Right atrium auricular region (tissue), 2 donors: Measurements from ENCODE around the gene TPI1. TPM values are rescaled to one million over a fixed set of nuclear protein-coding genes. Genes with fewer than 3 reads are reported as not detected.
"Not testable (repeated sequence)": the region's sequence is repeated elsewhere in the genome, so short reads cannot be mapped to it uniquely, and the experiment has no call there.

Experiments
- DNase-seq: peaks from one replicate; pipeline ENCODE4 v3.0.0-alpha.2; 2019; ENCODE audit warnings: low spot score
- H3K27ac ChIP-seq, 2 donors: fragments of 200-600 bp; sonication (generic); 1 replicate in 1 of 2; 2 replicates in 1 of 2; pipeline ENCODE4 v1.5.1; 2016 to 2019
- H3K27me3 ChIP-seq, 2 donors: fragments of 200-600 bp; sonication (generic); one replicate each; pipeline versions ENCODE4 v1.5.1 to v1.6.0; 2017 to 2019
- H3K36me3 ChIP-seq: fragments of 200-600 bp; sonication (generic); one replicate; pipeline ENCODE4 v1.5.1; 2016
- H3K4me1 ChIP-seq, 2 donors: fragments of 200-600 bp; sonication (generic); one replicate each; pipeline versions ENCODE4 v1.5.1 to v1.6.0; 2017 to 2019
- H3K4me3 ChIP-seq, 2 donors: fragments of 200-600 bp; sonication (generic); 1 replicate in 1 of 2; 2 replicates in 1 of 2; pipeline ENCODE4 v1.5.1; 2017 to 2019; ENCODE audit warnings: mild to moderate bottlenecking in 1 of 2, moderate library complexity in 1 of 2
- H3K9me3 ChIP-seq, 2 donors: fragments of 200-600 bp; sonication (generic); one replicate each; pipeline ENCODE4 v1.5.1; 2019
- total RNA-seq, 2 donors: library from RNA; depleted of rRNA; stranded (reverse); fragments of >200 nt; gene quantifications; one replicate each; pipeline ENCODE4 v1.1.0, GENCODE V29; 2016
- TF ChIP-seq, protein P1 (sequence below), 2 donors: fragments of 200-600 bp; sonication (generic); IDR thresholded peaks; one replicate each; pipeline ENCODE4 v1.5.1; 2019; ENCODE audit warnings: antibody characterized with exemption in 2 of 2

TPI1 gene
- total RNA-seq, 2 donors from 2014 or later, result 755 to 842 TPM

DNA sequence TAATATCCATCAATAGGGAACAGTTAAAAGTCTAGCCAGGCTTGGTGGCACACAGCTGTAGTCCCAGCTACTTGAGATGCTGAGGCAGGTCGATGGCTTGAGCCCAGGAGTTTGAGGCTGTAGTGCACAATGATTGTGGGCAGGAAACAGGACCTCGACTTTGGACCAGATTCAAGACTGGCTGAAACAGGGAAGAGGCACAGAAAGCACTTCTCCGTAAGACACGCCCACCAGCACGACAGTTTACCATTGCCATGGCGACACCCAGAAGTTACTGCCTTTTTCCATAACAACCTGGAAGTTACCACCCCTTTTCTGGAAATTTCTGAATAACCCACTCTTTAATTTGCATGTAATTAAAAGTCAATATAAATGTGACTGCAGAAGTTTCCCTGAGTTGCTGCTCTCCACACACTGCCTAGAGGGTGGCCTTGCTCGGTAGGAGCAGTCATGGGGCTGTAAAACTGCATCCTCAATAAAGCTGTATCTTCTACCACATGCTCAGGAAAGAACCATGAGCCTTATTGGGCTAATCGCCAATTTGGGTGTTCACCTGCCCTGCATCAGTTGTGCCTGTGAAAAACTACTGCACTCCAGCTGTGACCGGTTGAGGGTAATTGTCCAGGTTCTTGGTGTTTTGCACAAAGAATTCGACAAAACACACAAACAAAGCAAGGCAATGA, 32.6 kb downstream of the TPI1 start:
- Histone ChIP-seq H3K27ac (no peak overlapping the region), H3K27me3 (no peaks in the 10 kb centered on the region), H3K9me3 (no peaks in the 10 kb centered on the region), H3K36me3 (no peaks in the 10 kb centered on the region), H3K4me1 (peaks cover 0 to 6% of the 10 kb centered on the region in 2 donors), H3K4me3 (no peak overlapping the region)
- peak; percentile 80 for DNase-seq
- TF ChIP-seq, protein P1, sequence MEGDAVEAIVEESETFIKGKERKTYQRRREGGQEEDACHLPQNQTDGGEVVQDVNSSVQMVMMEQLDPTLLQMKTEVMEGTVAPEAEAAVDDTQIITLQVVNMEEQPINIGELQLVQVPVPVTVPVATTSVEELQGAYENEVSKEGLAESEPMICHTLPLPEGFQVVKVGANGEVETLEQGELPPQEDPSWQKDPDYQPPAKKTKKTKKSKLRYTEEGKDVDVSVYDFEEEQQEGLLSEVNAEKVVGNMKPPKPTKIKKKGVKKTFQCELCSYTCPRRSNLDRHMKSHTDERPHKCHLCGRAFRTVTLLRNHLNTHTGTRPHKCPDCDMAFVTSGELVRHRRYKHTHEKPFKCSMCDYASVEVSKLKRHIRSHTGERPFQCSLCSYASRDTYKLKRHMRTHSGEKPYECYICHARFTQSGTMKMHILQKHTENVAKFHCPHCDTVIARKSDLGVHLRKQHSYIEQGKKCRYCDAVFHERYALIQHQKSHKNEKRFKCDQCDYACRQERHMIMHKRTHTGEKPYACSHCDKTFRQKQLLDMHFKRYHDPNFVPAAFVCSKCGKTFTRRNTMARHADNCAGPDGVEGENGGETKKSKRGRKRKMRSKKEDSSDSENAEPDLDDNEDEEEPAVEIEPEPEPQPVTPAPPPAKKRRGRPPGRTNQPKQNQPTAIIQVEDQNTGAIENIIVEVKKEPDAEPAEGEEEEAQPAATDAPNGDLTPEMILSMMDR (IDR thresholded peaks at IDR 0.05), result no peak

- TF ChIP-seq, protein P1 (IDR thresholded peaks at IDR 0.05), result no peak
- no peak for DNase-seq
- H3K9me3 ChIP-seq, result no peaks in the 10 kb centered on the region
These were observed 35.1 kb downstream of the TPI1 start for GRCh38 chr12:6902448-6902847.

GRCh38 chr12:6903722-6904121, 36.4 kb downstream of the TPI1 start:
- no peaks in the 10 kb centered on the region for H3K27me3 ChIP-seq
- no peaks in the 10 kb centered on the region for H3K9me3 ChIP-seq
- no peak overlapping the region for H3K27ac ChIP-seq
- no peak overlapping the region for H3K4me3 ChIP-seq
- TF ChIP-seq, protein P1 (IDR thresholded peaks at IDR 0.05), result no peak
- peaks cover 0 to 12% of the 10 kb centered on the region in 2 donors for H3K4me1 ChIP-seq
- no peaks in the 10 kb centered on the region for H3K36me3 ChIP-seq
- no peak for DNase-seq

More at GRCh38 chr12:6902448-6902847, 35.1 kb downstream of the TPI1 start:
- H3K4me3 ChIP-seq, result no peak overlapping the region
- H3K27ac ChIP-seq, result no peak overlapping the region
- no peaks in the 10 kb centered on the region for H3K36me3 ChIP-seq
- H3K27me3 ChIP-seq, result no peaks in the 10 kb centered on the region
- peaks cover 0 to 12% of the 10 kb centered on the region in 2 donors for H3K4me1 ChIP-seq

- TF ChIP-seq, protein P1 (IDR thresholded peaks at IDR 0.05), result no peak
- H3K4me1 ChIP-seq, result peaks cover 0 to 12% of the 10 kb centered on the region in 2 donors
- DNase-seq, result peak; percentile 98
- no peaks in the 10 kb centered on the region for H3K9me3 ChIP-seq
- no peaks in the 10 kb centered on the region for H3K27me3 ChIP-seq
- H3K36me3 ChIP-seq, result no peaks in the 10 kb centered on the region
- peak within 1 kb of the TSS; percentile 78 to 84 for H3K27ac ChIP-seq
- peak within 1 kb of the TSS; percentile 62 to 76 for H3K4me3 ChIP-seq
These were observed 37.2 kb downstream of the TPI1 start, which contains the start of gene LRRC23 for GRCh38 chr12:6904280-6905276. TSS of gene LRRC23 (plus strand) at chr12:6904822. CDS start at chr12:6905634, 812 bp downstream.

DNA sequence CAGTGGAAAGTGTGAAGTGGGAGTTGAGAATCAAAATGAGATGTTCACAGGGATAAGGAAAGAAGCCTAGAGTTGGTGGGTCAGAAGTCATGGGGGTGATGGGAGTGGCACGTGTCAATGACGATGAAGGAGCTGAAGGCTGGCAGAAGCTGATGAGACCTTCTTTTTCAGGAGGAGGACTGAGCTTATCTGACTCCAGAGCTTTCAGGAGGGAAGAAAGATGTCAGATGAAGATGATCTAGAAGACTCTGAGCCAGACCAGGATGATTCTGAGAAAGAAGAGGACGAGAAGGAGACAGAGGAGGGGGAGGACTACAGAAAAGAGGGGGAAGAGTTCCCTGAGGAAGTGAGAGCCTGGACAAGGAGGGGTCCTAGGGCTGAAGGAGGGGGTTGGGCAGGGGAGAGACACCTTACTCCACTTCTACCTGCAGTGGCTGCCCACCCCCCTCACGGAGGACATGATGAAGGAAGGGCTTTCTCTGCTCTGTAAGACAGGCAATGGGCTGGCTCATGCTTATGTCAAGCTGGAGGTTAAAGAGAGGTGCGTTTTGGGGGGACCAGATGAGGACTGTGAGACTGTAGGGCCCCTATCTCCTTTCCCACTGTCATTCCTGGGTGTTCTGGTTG, 38.2 kb downstream of the TPI1 start:
- H3K4me3 ChIP-seq, result peak overlapping the region in 1 of 2 donors; percentile 76
- H3K36me3 ChIP-seq, result no peaks in the 10 kb centered on the region
- peak overlapping the region; percentile 78 to 84 for H3K27ac ChIP-seq
- no peaks in the 10 kb centered on the region for H3K27me3 ChIP-seq
- TF ChIP-seq, protein P1 (IDR thresholded peaks at IDR 0.05), result no peak
- DNase-seq, result no peak
- no peaks in the 10 kb centered on the region for H3K9me3 ChIP-seq
- H3K4me1 ChIP-seq, result peaks cover 0 to 12% of the 10 kb centered on the region in 2 donors

- DNase-seq, H3K9me3 ChIP-seq, H3K36me3 ChIP-seq, H3K4me3 ChIP-seq, H3K27me3 ChIP-seq, H3K27ac ChIP-seq: not testable (repeated sequence)
- peaks cover 0 to 12% of the 10 kb centered on the region in 2 donors for H3K4me1 ChIP-seq
These were observed 40.8 kb downstream of the TPI1 start for GRCh38 chr12:6908141-6908540.
